GM18526 (cell line): ENCODE measurements around the gene PTPRN2.

Experiments used
- POLR2A ChIP-seq: IDR thresholded peaks from 3 replicates; pipeline ENCODE4 v1.6.1; 2011; ENCODE audit not compliant: insufficient read length; ENCODE audit errors: extremely low read depth

The PTPRN2 gene

GRCh38 chr7:158401295-158401694 lies 186.3 kb downstream of the PTPRN2 start:
- no peak for TF ChIP-seq POLR2A

GRCh38 chr7:158400601-158401225 lies 186.9 kb downstream of the PTPRN2 start:
- no peak for TF ChIP-seq POLR2A

- TF ChIP-seq POLR2A, result no peak
Measured at GRCh38 chr7:158399762-158400161, 187.9 kb downstream of the PTPRN2 start.

DNA sequence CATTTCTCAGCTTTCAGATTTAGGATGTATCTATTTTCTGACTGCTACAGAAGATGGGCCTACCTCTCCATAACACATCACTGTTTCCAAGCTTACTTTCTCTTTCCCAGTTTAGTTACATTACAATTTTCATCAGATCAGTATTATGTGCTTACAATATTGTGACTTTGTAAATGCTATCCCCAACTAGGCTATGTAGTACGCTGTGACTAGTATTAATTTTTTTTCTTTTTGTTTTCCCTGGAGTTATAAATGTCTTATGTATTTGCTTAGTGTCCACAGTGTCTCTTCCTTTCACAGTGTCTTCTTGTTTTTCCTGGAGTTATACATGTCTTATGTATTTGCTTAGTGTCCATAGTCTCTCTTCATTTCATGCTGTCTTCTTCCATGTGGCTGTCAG lies 188.9 kb downstream of the PTPRN2 start:
- TF ChIP-seq POLR2A, result no peak

GRCh38 chr7:158397885-158398284 lies 189.7 kb downstream of the PTPRN2 start:
- TF ChIP-seq POLR2A, result no peak

DNA sequence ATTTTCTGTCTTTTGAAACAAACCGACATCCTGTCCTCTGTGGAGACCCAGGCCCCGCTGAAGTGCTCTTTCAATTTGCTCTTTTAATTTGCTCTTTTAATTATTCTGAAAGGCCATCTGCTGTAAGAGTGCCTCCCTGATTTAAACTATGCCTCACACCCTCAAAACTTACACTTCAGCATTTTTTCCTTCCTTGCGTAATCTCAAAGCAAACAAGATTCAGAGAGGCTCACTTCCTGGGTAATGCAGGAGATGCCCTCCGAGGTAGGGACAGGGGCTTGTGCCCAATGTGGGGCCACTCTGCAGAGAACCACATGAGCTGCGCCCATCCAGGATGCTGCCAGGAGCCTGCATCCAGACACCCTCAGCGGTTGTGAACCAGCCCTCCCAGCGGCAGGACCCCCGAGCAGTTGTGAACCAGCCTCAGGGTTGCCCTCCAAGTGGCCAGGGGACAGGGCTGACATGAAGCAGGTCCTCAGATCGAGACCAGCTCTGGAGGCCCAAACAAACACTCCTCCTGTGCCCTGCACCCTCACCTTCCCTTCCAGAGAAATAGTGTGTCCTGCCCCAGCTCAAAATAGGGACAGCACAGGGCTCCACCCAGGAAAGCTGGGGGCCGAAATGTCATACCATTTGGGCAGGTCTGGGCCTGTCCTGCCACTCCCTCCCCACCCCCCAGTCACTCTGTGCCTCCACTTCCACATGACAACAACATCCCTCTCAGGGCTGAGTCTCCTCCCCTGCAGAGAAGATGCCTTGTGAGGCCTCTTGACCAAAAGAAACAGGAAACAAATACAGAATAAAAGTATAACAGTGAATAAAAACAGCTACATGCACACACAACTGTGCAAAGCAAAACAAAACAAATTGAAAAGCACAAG lies 190.4 kb downstream of the PTPRN2 start:
- TF ChIP-seq POLR2A, result no peak

GRCh38 chr7:158396301-158396905 lies 191.2 kb downstream of the PTPRN2 start:
- TF ChIP-seq POLR2A, result no peak

- TF ChIP-seq POLR2A, result no peak
Measured at GRCh38 chr7:158395780-158396278, 191.8 kb downstream of the PTPRN2 start.

- no peak for TF ChIP-seq POLR2A
Measured at GRCh38 chr7:158395349-158395748, 192.3 kb downstream of the PTPRN2 start.

GRCh38 chr7:158394936-158395335 lies 192.7 kb downstream of the PTPRN2 start:
- TF ChIP-seq POLR2A, result no peak

GRCh38 chr7:158393926-158394625 lies 193.5 kb downstream of the PTPRN2 start:
- no peak for TF ChIP-seq POLR2A

DNA sequence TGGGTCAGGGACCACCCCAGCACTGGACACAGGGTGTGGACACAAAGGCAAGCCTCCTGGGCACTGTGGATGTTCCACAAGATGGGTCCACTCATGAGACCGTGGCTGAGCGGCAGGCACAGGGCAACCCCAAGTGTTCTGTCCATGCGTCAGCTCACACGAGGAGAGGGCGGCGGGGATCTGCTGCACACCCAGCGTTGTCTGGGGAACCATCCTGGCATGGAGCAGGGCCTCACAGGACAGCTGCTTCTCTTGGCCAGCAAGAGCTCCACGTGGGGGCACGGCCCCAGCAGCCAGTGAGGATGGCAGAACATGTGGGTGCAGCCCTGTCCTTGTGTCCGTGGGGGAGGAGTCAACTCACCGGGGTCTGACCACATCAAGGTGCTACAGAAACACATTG lies 195.4 kb downstream of the PTPRN2 start:
- no peak for TF ChIP-seq POLR2A

DNA sequence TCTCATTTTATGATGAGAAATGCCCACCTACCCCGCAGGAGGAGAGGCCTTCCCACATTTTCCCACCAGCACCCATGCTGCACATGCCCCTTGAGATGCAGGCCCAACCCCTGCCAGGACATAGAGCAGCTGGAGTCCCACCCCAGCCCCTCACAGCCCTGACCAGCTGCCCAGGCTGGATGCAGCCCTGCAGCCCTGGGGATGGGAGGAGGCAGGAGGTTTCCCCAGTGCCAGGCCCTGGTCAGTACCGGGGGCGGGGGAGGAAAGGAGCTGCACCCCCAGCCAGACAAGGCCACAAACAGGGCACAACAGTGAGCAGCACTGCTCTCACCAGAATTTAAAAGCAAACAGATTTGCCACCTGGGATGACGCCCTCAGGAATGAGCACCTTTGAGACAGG lies 196.1 kb downstream of the PTPRN2 start:
- TF ChIP-seq POLR2A, result no peak

DNA sequence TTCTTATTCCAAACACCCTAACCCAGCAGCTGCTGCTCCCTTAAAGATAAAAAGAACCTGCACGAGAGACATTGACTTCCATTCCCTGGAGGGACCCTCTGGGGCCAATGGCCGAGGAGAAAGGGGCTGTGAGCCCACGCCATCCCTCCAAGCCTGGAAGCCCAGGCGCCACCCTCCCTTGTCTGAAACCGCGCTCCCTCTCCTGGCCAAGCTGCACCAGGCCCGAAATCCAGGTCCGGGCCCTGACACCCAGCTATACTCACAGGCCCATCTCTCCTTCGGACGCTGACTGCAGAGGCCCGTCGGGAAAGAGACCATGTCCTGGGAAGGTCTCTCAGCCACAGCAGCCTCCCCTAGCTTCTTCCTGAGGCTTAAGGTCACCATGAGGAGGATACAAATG lies 196.5 kb downstream of the PTPRN2 start:
- TF ChIP-seq POLR2A, result no peak

GRCh38 chr7:158390460-158390859 lies 197.2 kb downstream of the PTPRN2 start:
- no peak for TF ChIP-seq POLR2A
